ENCODE measurements around the gene RELT.

- TF ChIP-seq CTCF (IDR thresholded peaks at IDR 0.05): no peak
- TF ChIP-seq POLR2A (IDR thresholded peaks at IDR 0.05): no peak
Measured at GRCh38 chr11:73384872-73385689, 8.9 kb downstream of the RELT start.
